ENCODE data around the gene LRCH4.
A peak's percentile ranks its signal among the peaks of the same experiment; 100 is the strongest.

DNA sequence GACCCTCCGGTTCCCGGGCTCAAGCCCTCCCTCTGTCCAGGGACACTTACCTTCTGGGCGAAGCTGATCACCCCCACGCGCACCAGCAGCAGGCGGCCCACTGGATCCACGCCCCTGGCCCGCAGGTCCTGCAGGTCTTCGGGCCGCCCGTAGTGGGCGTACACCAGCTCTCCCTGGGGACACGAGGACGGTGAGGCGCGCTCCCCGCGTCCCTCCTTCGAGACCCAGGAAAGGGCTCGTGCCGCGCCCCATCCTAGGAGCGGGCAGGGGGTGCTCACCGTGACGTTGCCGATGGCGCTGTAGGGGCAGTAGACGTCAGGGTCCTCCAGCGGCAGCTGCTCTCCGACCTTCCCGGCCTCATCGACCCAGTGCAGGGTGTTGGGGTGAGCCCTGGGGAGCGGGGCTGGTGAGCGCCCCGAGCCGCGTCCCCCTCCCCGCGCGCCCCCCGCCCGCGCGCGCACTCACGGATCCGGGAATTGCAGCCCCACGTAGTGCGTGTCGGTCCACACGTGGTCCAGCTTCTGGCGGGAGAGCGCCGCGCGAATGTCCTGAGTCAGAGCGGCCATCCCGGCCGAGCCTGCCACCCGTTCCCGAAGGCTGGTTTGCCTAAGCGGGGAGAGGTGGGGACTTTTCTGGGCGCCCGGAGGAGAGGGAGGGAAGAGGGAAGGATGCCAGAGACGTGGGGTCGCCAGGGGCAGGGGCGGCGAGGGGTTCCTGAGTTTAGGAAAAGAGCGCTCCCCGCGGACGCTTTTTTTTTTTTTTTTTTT, 47.2 kb upstream of the LRCH4 start:
- TF ChIP-seq POLR2A (IDR thresholded peaks at IDR 0.05), result no peak
- TF ChIP-seq, protein P1, sequence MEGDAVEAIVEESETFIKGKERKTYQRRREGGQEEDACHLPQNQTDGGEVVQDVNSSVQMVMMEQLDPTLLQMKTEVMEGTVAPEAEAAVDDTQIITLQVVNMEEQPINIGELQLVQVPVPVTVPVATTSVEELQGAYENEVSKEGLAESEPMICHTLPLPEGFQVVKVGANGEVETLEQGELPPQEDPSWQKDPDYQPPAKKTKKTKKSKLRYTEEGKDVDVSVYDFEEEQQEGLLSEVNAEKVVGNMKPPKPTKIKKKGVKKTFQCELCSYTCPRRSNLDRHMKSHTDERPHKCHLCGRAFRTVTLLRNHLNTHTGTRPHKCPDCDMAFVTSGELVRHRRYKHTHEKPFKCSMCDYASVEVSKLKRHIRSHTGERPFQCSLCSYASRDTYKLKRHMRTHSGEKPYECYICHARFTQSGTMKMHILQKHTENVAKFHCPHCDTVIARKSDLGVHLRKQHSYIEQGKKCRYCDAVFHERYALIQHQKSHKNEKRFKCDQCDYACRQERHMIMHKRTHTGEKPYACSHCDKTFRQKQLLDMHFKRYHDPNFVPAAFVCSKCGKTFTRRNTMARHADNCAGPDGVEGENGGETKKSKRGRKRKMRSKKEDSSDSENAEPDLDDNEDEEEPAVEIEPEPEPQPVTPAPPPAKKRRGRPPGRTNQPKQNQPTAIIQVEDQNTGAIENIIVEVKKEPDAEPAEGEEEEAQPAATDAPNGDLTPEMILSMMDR (IDR thresholded peaks at IDR 0.05), result peak in 4 of 5 experiments; percentile 31 to 44 (median 38)

Measured in transverse colon (tissue), 3 donors.